Tibial artery (tissue), 4 donors: Measurements from ENCODE around the gene GPM6B.

ENCODE experiments used
- DNase-seq, 2 donors: peaks; one replicate each; pipeline ENCODE4 v3.0.0-alpha.2; 2019
- H3K27ac ChIP-seq, 2 donors: fragments of 200-600 bp; sonication (generic) in 1 of 2; 1 replicate in 1 of 2; 2 replicates in 1 of 2; pipeline ENCODE4 v1.5.1; 2018 to 2019; ENCODE audit warnings: mild to moderate bottlenecking in 1 of 2
- H3K27me3 ChIP-seq, 2 donors: fragments of 200-600 bp; sonication (generic) in 1 of 2; one replicate each; pipeline versions ENCODE4 v1.5.1 to v1.6.0; 2016 to 2019
- H3K36me3 ChIP-seq, 3 donors: fragments of 200-600 bp; sonication (generic) in 2 of 3; one replicate each; pipeline ENCODE4 v1.5.1; 2016 to 2019; ENCODE audit warnings: mild to moderate bottlenecking in 2 of 3
- H3K4me1 ChIP-seq, 4 donors: fragments of 200-600 bp; sonication (generic) in 2 of 4; 1 replicate in 3 of 4; 2 replicates in 1 of 4; pipeline ENCODE4 v1.5.1; 2016 to 2019
- H3K4me3 ChIP-seq, 2 donors: fragments of 200-600 bp; sonication (generic) in 1 of 2; 1 replicate in 1 of 2; 2 replicates in 1 of 2; pipeline ENCODE4 v1.5.1; 2018 to 2019; ENCODE audit warnings: mild to moderate bottlenecking in 2 of 2
- H3K9me3 ChIP-seq, 3 donors: fragments of 200-600 bp; sonication (generic) in 1 of 3; one replicate each; pipeline ENCODE4 v1.5.1; 2016 to 2019
- CTCF ChIP-seq, 2 experiments: fragments of 200-600 bp in 1 of 2; fragments of 450-650 bp in 1 of 2; IDR thresholded peaks; one replicate each; pipeline ENCODE4 v1.5.1; 2017 to 2019; ENCODE audit warnings: antibody characterized with exemption in 2 of 2, mild to moderate bottlenecking in 1 of 2, moderate library complexity in 1 of 2
- intact Hi-C: fragments of 100-400 bp; cut with DNase I; formaldehyde crosslinking; loops from one replicate; pipeline ENCODE4 v1.15.0; 2023; ENCODE audit warnings: low total_unique reads

GPM6B gene

GRCh38 chrX:13756381-13756780 is 60.5 kb downstream of the GPM6B start:
- TF ChIP-seq CTCF (IDR thresholded peaks at IDR 0.05) = no peak
- DNase-seq = no peak
- Histone ChIP-seq H3K4me3 (no peak overlapping the region), H3K27ac (no peak overlapping the region), H3K27me3 (no peaks in the 10 kb centered on the region), H3K36me3 (peaks cover 0 to 83% (median 54%) of the 10 kb centered on the region in 3 donors), H3K4me1 (peaks cover 0 to 3% (median 0%) of the 10 kb centered on the region in 4 donors), H3K9me3 (no peaks in the 10 kb centered on the region)
- intact Hi-C loops = no loop called here

- DNase-seq = no peak
- intact Hi-C loops = no loop called here
- no peak for TF ChIP-seq CTCF (IDR thresholded peaks at IDR 0.05)
- Histone ChIP-seq H3K27me3 (no peaks in the 10 kb centered on the region), H3K36me3 (peaks cover 0 to 76% (median 48%) of the 10 kb centered on the region in 3 donors), H3K4me3 (no peak overlapping the region), H3K27ac (no peak overlapping the region), H3K4me1 (no peaks in the 10 kb centered on the region), H3K9me3 (no peaks in the 10 kb centered on the region)
Observed at GRCh38 chrX:13755254-13755653, 61.6 kb downstream of the GPM6B start.

- no peak for DNase-seq
- intact Hi-C loops = loop anchor here (5.0 kb wide), 1 partner anchor 48 kb away; no protein-coding TSS in a partner anchor
- H3K36me3 ChIP-seq = peaks cover 0 to 71% (median 43%) of the 10 kb centered on the region in 3 donors
- no peak for TF ChIP-seq CTCF (IDR thresholded peaks at IDR 0.05)
- H3K9me3 ChIP-seq = no peaks in the 10 kb centered on the region
- H3K27ac ChIP-seq = no peak overlapping the region
- H3K27me3 ChIP-seq = no peaks in the 10 kb centered on the region
- H3K4me1 ChIP-seq = no peaks in the 10 kb centered on the region
- no peak overlapping the region for H3K4me3 ChIP-seq
Observed at GRCh38 chrX:13754765-13755164, 62.1 kb downstream of the GPM6B start.

GRCh38 chrX:13752646-13753045 is 64.2 kb downstream of the GPM6B start:
- Histone ChIP-seq H3K4me3 (no peak overlapping the region), H3K27me3 (no peaks in the 10 kb centered on the region), H3K27ac (no peak overlapping the region), H3K36me3 (peaks cover 0 to 63% (median 31%) of the 10 kb centered on the region in 3 donors), H3K9me3 (no peaks in the 10 kb centered on the region), H3K4me1 (no peaks in the 10 kb centered on the region)
- intact Hi-C loops = loop anchor here (5.0 kb wide), 1 partner anchor 50 kb away; no protein-coding TSS in a partner anchor
- TF ChIP-seq CTCF (IDR thresholded peaks at IDR 0.05) = no peak
- no peak for DNase-seq

- intact Hi-C loops = loop anchor here (5.0 kb wide), 1 partner anchor 50 kb away; no protein-coding TSS in a partner anchor
- Histone ChIP-seq H3K9me3 (no peaks in the 10 kb centered on the region), H3K4me3 (no peak overlapping the region), H3K4me1 (no peaks in the 10 kb centered on the region), H3K27me3 (no peaks in the 10 kb centered on the region), H3K27ac (no peak overlapping the region), H3K36me3 (peaks cover 0 to 63% (median 26%) of the 10 kb centered on the region in 3 donors)
- no peak for DNase-seq
- TF ChIP-seq CTCF (IDR thresholded peaks at IDR 0.05) = no peak
Observed at GRCh38 chrX:13752141-13752540, 64.8 kb downstream of the GPM6B start.

GRCh38 chrX:13750812-13751211 is 66.1 kb downstream of the GPM6B start:
- peaks cover 0 to 62% (median 19%) of the 10 kb centered on the region in 3 donors for H3K36me3 ChIP-seq

More at GRCh38 chrX:13750812-13751211, 66.1 kb downstream of the GPM6B start:
- no peak overlapping the region for H3K27ac ChIP-seq
- H3K9me3 ChIP-seq = no peaks in the 10 kb centered on the region
- no peaks in the 10 kb centered on the region for H3K27me3 ChIP-seq
- no peak overlapping the region for H3K4me3 ChIP-seq
- TF ChIP-seq CTCF (IDR thresholded peaks at IDR 0.05) = no peak
- no peaks in the 10 kb centered on the region for H3K4me1 ChIP-seq
- DNase-seq = no peak
- intact Hi-C loops = loop anchor here (2.0 to 5.0 kb wide), 2 partner anchors 51 to 280 kb away; no protein-coding TSS in a partner anchor
